ENCODE measurements around the gene P4HA3.
"Not testable (repeated sequence)": the region's sequence is repeated elsewhere in the genome, so short reads cannot be mapped to it uniquely, and the experiment has no call there.

P4HA3 gene

DNA sequence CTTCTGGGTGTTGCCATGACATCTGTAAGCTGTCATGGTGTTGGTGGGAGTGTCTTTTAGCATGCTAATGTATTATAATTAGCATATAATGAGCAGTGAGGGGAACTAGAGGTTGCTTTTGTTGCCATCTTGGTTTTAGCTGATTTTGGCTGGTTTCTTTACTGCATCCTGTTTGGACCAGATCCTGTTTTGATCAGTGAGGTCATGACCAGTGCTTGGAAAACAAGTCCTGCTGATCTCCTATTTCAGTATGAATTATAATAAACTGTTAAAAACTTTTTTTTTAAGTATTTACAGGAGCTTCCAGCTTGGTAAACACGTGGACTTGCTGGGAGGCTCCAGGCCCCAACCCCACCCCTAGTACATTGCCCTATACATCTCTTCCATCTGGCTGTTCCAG, 30.5 kb upstream of the P4HA3 start:
- no peak for TF ChIP-seq CTCF (IDR thresholded peaks at IDR 0.05; ENCODE audit: control extremely low read depth, extremely low read depth, low read depth, missing control alignments)
- DNase-seq (ENCODE audit: extremely low spot score) = no peak
- ChIA-PET POLR2A (no interaction called here), CTCF (no interaction called here)

DNA sequence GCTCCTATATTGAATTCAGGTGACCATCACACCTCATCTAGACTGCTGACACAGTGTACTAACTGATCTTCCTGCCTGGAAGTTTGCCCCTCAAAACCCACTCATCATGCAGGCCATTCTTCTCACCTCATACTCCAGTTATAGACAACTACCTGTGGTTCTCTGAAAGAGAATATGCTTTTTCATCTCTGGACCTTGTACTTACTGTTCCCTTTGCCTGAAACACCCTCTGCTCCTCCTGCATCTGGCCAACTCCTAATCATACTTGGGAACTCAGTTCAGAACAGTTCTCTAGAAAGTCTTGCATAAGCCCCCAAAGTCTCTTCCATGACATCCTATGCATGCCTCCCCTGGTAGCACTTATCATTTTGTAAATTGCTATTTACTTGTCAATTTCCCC, 28.2 kb upstream of the P4HA3 start:
- DNase-seq (ENCODE audit: extremely low spot score) = no peak
- ChIA-PET POLR2A (no interaction called here), CTCF (no interaction called here)
- TF ChIP-seq CTCF (IDR thresholded peaks at IDR 0.05; ENCODE audit: control extremely low read depth, extremely low read depth, low read depth, missing control alignments) = no peak

DNA sequence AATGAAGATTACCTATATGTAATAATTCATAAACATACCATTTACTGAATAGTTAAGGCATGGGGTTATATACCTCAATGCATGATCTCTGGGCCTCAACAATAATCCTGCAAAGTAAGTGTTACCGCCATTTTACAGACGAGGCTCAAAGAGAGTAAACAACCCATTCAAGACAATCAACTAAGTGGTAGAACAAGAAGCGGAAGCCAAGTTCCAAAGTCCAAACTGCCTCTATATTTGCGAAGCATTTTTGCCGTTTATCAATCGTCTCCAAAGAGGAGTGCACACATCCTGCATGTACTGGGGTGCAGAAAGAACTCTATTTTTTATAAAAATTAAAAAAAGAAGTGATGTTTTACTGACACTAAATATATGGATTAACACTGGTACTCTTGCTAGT, 27.5 kb upstream of the P4HA3 start:
- no peak for DNase-seq (ENCODE audit: extremely low spot score)

DNA sequence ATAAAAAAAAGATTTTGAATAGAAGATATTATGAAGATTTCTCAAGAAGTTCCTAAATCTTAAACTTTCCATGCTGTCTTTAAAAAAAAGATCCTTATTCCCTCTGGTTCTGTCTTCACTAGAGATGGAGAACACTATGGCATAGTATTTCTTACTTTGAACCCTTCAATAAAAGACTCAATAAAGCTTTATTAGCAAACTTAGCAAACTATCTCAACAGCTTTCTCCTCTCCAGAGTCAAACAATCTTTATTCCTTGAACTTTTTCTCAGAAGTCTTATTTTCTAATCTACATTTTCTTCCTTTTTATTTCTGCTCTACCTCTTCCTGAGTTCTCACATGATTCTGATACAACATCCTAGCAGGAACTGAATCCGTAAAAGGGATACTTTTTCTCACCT, 21.8 kb upstream of the P4HA3 start:
- no peak for DNase-seq (ENCODE audit: extremely low spot score)
- POLR2A ChIA-PET = no interaction called here
- CTCF ChIA-PET = interaction anchor here (1.4 kb wide), 1 partner anchor 12 kb away, joined by 3 read pairs; no protein-coding TSS in a partner anchor
- no peak for TF ChIP-seq CTCF (IDR thresholded peaks at IDR 0.05; ENCODE audit: control extremely low read depth, extremely low read depth, low read depth, missing control alignments)

More for the DNA sequence above, 27.5 kb upstream of the P4HA3 start:
- POLR2A ChIA-PET = no interaction called here
- TF ChIP-seq CTCF (IDR thresholded peaks at IDR 0.05; ENCODE audit: control extremely low read depth, extremely low read depth, low read depth, missing control alignments) = no peak
- CTCF ChIA-PET = interaction anchor here (1.4 kb wide), 1 partner anchor 19 kb away, joined by 4 read pairs; no protein-coding TSS in a partner anchor

GRCh38 chr11:74332291-74332690, 20.9 kb upstream of the P4HA3 start:
- no peak for TF ChIP-seq CTCF (IDR thresholded peaks at IDR 0.05; ENCODE audit: control extremely low read depth, extremely low read depth, low read depth, missing control alignments)
- DNase-seq (ENCODE audit: extremely low spot score) = no peak
- POLR2A ChIA-PET = no interaction called here
- CTCF ChIA-PET = no interaction called here

- POLR2A ChIA-PET, CTCF ChIA-PET: not testable (repeated sequence)
These were observed 19.6 kb upstream of the P4HA3 start for GRCh38 chr11:74331000-74331399.

DNA sequence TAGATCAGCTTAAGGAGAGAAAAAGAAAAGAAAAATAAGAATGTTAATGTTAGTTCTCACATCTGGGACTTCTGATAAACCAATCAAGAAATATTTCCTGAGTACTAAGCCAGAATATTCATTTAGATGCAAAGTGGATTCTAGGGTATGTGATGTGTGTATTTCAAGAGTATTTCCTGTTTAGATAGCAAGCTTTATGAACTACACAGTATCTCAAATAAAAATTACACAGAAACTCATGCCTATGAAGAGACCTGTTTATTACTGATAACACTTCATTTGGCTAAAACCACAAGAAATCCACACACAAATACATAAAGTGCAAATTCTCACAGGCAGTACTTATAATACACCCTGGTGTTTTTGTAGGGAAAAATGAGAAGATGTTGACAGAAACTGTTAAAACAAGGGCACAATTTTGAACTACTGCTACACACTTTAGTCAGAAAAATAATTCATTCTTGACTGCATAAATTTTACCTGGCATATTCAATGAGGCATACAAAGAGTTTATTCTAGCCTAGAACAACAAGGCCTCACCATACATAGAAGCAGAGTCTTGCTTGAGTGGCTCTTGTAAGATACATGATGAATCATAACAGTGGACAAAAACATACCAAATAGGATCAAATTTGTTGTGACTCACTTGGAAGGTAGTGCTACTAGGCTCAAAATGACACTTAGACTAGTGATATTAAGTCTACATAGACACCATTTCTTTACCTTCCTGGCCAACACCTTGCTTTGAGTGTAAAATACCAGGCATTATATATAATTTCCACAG, 18.8 kb upstream of the P4HA3 start:
- CTCF ChIA-PET = no interaction called here
- POLR2A ChIA-PET = no interaction called here

More at GRCh38 chr11:74331000-74331399, 19.6 kb upstream of the P4HA3 start:
- DNase-seq (ENCODE audit: extremely low spot score) = not testable (repeated sequence)

More for the DNA sequence above, 18.8 kb upstream of the P4HA3 start:
- DNase-seq (ENCODE audit: extremely low spot score) = no peak
- no peak for TF ChIP-seq CTCF (IDR thresholded peaks at IDR 0.05; ENCODE audit: control extremely low read depth, extremely low read depth, low read depth, missing control alignments)

Measured in GM10248 (cell line).